ES-I3 (cell line): ENCODE data around the gene FOXL3.

Source experiments
- H3K36me3 ChIP-seq: 2 replicates; pipeline ENCODE4 v1.6.1; 2013; ENCODE audit warnings: mild to moderate bottlenecking, low read length, control low read depth, moderate library complexity; ENCODE audit not compliant: insufficient read depth
- H3K4me1 ChIP-seq: 2 replicates; pipeline ENCODE4 v1.6.1; 2013; ENCODE audit warnings: mild to moderate bottlenecking, control low read depth, low read length; ENCODE audit not compliant: insufficient read depth
- H3K9ac ChIP-seq: 2 replicates; pipeline ENCODE4 v1.6.1; 2013; ENCODE audit warnings: low read depth, mild to moderate bottlenecking, low read length, moderate library complexity
- H3K9me3 ChIP-seq: 2 replicates; pipeline ENCODE4 v1.6.1; 2013; ENCODE audit warnings: mild to moderate bottlenecking, low read length, moderate library complexity; ENCODE audit not compliant: control insufficient read depth, insufficient read depth

Gene FOXL3

DNA sequence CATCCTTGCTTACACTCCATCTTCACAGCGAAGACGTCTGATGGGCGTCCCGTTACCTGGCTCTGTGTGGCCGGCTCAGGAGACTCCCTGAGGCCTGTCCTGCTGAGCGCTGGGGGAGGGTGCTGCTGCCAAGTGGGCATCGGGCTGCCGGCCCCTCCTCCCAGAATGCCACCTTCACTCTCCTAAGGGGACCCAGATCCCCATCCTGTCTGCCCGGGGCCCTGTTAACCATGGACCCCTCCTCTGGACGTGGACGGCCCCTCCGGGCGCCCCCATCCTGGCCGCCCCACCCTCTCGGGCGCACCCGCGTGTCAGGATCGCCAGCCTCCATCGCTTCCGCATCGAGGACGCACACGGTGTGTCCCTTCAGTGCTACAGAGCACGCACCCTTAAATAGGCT, 7.3 kb upstream of the FOXL3 start:
- no peaks in the 10 kb centered on the region for H3K4me1 ChIP-seq
- H3K9ac ChIP-seq = no peak overlapping the region
- no peaks in the 10 kb centered on the region; the same call in 1 of the 2 replicates for H3K9me3 ChIP-seq
- no peaks in the 10 kb centered on the region for H3K36me3 ChIP-seq

DNA sequence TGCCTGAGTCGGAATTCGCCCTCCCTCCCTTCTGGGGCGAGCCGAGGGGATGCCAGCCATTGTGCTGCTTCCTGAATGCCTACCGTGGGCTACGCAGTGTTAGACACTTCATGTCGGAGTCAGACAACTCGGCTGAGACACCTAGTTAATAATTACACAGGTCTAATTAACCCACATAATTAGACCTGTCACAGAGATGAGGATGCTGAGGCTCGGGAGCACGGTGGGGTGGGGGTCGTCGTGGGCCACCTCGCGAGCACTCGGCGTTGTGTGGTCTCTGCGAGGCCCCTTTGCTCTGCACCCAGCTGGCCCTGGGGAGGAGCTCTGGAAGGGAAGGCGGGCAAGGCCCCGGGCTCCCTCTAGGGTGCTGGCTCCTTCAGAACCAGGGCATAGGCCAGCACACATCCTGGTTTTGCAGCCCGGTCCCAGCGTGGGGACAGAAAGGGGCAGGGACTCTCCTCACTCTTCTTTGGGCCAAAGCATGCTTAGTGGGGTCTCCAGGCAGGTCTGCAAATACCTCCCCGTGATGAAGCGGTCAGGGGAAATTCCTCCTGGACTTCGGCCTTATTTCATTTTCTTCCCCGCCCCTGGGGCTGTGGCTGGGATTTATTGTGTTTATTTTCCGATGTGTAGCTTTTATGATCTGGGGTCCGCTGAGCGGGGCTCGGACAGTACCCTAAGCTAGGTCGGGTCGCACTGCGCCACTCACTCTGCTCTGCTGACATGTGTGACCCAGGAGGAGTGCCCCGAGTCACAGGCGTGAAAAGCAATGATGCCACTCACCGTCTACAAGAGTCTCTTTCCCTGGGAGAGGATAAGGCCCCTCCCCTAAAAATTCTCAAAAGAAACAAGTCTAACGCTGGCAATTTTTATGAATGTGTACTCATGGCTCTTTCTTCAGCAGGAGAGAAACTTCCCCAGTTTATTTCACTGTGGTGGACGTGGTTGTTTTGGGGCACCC, 4.9 kb upstream of the FOXL3 start:
- no peak overlapping the region for H3K9ac ChIP-seq
- H3K9me3 ChIP-seq = no peaks in the 10 kb centered on the region; the same call in 1 of the 2 replicates
- H3K4me1 ChIP-seq = no peaks in the 10 kb centered on the region
- H3K36me3 ChIP-seq = no peaks in the 10 kb centered on the region

DNA sequence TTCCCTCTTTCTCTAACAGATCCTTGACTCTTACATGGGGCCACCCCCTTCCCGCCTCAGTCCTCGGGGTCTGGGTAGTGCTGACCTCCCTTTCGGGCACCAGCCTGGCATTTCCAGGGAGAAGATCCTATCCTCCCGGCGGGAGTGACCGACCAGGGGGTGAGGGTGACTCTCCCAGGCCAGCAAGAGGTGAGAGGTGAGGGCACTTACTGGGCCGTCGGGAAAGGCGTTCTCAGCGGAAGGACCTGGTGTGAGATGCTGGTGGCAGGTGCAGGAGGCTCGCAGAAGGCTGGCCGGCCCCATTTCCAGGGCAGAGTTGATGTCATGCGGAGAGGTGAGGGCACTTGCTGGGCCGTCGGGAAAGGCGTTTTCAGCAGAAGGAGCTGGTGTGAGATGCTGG, 4.2 kb upstream of the FOXL3 start:
- no peak overlapping the region for H3K9ac ChIP-seq
- H3K9me3 ChIP-seq = no peaks in the 10 kb centered on the region; the same call in 1 of the 2 replicates
- no peaks in the 10 kb centered on the region for H3K36me3 ChIP-seq
- no peaks in the 10 kb centered on the region for H3K4me1 ChIP-seq

DNA sequence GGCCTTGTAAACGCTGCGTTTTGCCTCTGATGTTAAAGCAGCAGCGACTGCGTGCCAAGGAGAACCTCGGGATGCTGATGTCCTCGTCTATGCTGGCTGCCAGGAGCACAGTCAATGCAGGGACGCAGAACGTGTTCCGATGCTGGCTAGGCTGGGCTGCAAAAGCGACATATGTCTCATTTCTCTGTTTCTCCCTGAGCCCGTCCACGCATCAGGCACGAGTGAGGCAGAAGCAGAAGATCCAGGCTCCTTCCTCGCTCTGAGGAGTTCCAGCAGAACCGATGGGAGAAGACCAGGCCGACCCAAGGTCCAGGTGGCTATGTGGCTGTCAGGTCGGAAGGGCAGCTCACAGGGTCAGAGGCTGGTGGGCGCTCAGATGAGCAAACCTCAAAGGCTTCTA, 3.7 kb upstream of the FOXL3 start:
- H3K9ac ChIP-seq = no peak overlapping the region

DNA sequence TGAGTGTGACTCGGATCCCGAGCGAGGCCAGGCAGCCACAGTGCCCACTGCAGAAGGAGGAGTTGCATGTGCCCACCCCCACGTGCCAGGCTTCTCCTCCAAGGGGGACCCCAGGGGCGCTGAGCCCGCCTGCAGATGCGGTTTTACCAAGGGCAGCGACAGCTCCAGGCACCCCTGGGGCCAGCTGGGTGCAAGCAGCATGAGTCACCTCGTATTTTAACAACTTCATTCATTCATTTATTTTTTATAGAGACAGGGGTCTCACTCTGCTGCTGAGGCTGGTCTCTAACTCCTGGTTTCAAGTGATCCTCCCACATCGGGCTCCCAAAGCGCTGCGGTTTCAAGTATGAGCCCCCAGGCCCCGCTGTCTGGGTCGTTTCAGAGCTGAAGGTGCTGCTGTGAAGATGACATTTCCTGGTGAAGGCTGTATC, 1.3 kb upstream of the FOXL3 start:
- no peaks in the 10 kb centered on the region for H3K4me1 ChIP-seq
- H3K9me3 ChIP-seq = no peaks in the 10 kb centered on the region; the same call in 1 of the 2 replicates
- no peak overlapping the region for H3K9ac ChIP-seq
- no peaks in the 10 kb centered on the region for H3K36me3 ChIP-seq

More for the DNA sequence above, 3.7 kb upstream of the FOXL3 start:
- Histone ChIP-seq H3K9me3 (no peaks in the 10 kb centered on the region; the same call in 1 of the 2 replicates), H3K4me1 (no peaks in the 10 kb centered on the region), H3K36me3 (no peaks in the 10 kb centered on the region)

DNA sequence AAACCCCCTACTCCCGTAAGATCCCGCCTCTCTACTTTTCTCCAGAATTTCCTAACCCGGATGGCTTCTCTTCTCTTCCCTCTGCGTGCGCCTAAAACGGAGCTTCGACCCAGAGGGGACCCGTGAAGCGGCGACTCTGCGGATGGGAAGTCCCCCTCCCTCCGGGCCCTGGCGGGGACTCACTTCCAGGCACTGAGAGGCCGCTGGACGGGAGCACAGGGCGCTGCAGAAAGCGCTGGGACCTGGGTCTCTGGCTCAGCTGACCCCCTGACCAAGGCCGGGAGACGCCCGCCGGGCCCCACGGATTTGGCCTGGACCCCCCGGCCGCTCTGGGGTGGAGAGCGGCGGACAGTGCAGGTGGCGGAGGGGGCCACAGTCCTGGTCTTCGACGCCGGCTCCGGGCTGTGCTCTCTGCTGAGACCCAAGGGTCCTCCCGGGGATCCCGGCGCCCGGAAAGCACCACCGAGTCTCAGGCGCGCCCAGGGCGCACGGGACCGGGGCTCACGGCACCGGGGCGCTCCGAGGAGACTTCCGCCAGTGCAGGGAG, 688 bp upstream of the FOXL3 start:
- Histone ChIP-seq H3K9ac (no peak overlapping the region), H3K36me3 (no peaks in the 10 kb centered on the region), H3K9me3 (no peaks in the 10 kb centered on the region; the same call in 1 of the 2 replicates), H3K4me1 (no peaks in the 10 kb centered on the region)

DNA sequence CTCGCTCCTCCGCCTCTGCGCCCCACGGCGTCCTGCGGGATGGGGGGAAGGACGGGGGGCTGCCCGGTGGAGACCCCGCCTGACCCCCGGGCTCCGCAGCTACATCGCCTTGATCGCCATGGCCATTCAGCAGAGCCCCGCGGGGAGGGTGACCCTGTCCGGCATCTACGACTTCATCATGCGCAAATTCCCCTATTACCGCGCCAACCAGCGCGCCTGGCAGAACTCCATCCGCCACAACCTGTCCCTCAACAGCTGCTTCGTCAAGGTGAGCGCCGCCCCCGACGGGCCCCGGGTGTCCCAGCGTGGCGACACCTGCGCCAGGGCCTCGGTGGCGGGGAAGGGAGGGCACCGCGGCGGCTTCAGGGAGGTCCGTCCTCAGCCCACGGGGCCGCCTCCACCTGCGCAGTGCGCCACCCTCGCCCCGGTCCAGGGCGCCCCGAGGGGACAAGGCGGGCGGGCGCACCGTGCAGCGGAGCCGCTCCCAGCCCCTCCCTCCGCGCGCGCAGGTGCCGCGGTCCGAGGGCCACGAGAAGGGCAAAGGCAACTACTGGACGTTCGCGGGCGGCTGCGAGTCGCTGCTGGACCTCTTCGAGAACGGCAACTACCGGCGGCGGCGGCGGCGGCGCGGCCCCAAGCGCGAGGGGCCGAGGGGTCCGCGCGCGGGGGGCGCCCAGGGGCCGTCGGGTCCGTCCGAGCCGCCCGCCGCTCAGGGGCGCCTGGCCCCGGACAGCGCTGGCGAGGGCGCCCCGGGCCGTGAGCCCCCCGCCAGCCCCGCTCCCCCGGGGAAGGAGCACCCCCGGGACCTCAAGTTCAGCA, 793 bp downstream of the FOXL3 start:
- Histone ChIP-seq H3K9ac (no peak overlapping the region), H3K9me3 (no peaks in the 10 kb centered on the region), H3K36me3 (no peaks in the 10 kb centered on the region), H3K4me1 (no peaks in the 10 kb centered on the region)

DNA sequence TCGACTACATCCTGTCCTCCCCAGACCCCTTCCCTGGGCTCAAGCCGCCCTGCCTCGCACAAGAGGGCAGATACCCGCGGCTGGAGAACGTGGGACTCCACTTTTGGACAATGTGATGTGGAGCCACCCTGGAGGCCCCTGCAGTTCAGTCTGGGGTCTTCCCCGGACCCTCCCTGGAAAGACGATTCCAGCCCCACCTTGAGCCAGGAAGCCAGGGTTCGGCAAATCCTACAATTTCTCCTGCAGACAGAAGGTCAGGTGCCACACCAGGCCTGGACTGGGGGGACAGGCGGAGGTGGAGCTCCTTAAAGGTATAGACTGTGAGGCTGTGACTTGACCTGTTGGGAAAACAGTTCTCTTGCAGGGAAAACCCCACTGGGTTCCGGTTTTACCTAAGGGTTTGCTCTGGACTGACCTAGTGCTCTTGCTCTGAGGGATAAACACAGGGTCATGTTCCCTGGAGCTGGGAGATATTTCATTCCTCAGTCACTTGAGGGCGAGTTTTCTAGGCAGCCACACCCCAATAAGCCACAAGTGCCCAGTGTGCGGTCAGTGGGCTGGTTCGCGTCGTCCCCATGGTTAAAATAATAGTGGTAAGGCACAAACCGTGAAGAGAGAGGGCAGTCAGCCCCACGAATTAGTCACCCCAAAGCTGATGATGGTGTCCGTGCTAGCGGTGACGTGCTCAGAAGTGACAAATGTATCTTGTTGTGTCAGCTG, 1.6 kb downstream of the FOXL3 start:
- no peaks in the 10 kb centered on the region for H3K9me3 ChIP-seq
- H3K36me3 ChIP-seq = no peaks in the 10 kb centered on the region
- no peaks in the 10 kb centered on the region for H3K4me1 ChIP-seq

DNA sequence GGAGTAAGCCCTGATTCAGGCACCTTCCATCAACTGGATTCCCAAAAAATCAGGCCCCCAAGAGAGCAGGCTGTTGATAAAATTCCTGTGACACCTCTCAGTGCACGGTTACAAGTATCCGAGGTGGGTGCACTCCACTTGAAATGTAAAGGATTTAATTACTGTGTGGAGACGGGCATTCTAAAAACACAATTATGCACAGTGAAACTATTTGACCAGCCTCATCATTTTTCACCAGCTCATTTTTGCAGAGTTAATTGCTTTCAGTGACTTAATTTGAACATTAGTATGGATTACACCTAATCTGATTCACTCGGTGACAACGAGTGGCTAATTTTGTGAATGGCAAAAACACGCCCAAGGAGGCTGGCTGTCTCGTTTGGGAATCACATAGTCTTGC, 2.3 kb downstream of the FOXL3 start:
- no peaks in the 10 kb centered on the region for H3K36me3 ChIP-seq
- H3K9me3 ChIP-seq = no peaks in the 10 kb centered on the region

More for the DNA sequence above, 1.6 kb downstream of the FOXL3 start:
- no peak overlapping the region for H3K9ac ChIP-seq

DNA sequence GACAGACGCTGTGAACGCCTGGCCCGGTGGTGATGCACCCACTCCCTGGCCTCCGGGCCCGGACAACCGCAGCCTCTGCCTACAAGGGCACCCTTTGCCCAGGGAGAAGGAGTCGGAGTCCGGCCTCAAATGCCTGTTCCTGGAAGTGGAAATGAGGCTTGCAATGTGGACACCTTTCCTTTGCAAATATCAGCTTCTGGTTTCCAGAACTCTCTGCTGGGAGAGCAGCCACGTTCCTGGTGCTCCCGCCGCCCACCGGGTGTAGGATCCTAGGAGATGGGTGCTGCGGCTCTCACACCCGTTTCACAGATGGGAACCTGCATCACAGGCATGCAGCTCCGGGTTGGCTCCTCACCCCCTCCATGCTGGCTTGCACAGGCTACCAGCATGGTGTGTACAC, 2.9 kb downstream of the FOXL3 start:
- H3K9me3 ChIP-seq = no peaks in the 10 kb centered on the region
- no peaks in the 10 kb centered on the region for H3K36me3 ChIP-seq
- H3K4me1 ChIP-seq = no peaks in the 10 kb centered on the region
- no peak overlapping the region for H3K9ac ChIP-seq

More for the DNA sequence above, 2.3 kb downstream of the FOXL3 start:
- Histone ChIP-seq H3K4me1 (no peaks in the 10 kb centered on the region), H3K9ac (no peak overlapping the region)

DNA sequence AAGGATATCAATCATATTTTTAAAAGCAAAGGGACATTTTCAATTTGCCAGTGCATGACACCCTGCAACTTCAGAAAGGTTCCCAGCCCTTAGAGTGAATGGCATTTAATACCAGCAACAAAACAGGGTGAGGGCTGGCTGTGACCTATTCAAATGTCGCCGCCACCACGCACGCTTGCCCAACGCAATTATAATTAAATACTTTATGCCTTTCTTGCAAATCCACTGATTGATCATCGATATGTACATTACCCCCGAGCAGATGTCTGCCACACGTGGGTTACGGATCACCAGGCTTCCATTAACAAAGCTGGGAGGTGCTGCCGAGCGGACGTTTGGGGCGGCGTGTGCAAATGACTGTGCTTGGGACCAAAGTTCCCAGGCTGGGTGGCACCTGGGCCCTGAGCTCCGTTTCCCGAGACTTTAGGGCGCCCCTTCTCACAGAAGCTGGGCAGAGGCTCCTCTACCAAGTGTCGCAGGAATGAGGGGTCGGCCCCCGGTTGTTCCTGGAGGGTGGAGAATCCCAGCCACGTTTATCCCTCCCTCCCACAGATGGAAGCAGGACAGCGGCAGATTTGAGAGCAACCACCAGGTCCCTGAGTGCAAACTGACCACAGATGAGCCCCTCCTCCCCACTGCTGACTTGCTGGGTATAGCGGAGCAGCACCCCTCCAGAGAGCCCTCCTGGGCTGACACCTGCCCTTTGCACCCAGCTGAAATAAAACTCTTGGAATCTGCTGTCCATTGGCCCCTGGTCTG, 3.9 kb downstream of the FOXL3 start:
- Histone ChIP-seq H3K9me3 (no peaks in the 10 kb centered on the region), H3K36me3 (no peaks in the 10 kb centered on the region), H3K9ac (no peak overlapping the region), H3K4me1 (no peaks in the 10 kb centered on the region)

DNA sequence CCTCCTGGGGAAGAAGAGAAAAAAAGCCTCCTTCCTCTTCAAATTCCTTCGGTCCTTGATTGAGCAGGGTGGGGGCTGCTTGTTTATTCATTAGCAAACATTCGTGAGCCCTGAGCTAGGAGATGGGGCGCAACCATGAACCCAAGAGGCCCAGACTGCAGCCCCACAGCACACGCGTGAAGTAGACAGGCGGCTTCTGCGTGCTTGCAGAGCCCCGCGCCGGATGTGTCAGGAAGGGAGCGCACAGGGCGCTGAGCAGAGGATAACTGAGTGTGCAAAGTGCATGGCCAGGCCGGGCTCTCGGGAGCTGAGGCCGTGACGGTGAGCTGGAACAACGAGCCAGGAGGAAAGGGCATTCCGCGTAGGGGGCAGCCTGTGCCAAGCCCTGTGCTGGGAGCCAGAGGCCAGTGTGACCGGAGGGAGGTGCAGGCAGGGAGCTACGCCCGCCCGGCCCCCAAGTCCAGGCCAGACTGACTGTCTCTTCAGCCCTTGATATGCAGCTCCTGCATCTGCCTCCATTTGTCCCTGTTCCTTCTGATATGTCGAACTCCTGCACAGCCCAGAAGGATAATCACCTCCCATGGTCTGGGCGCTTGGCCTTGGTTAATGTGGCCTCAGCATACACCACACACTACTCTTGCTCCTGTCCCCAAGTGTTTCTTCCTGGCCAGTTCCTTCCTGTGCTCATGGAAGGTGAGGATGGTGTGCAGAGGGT, 4.6 kb downstream of the FOXL3 start:
- Histone ChIP-seq H3K9ac (no peak overlapping the region), H3K9me3 (no peaks in the 10 kb centered on the region), H3K4me1 (no peaks in the 10 kb centered on the region), H3K36me3 (no peaks in the 10 kb centered on the region)
